Activated B cell treated with CpG ODN at 0.5 μM for 24 hours (primary cell): Measurements from ENCODE around the gene KIAA1549. TPM values are rescaled to one million over a fixed set of nuclear protein-coding genes. Genes with fewer than 3 reads are reported as not detected.

Experiments used
- ATAC-seq: fragments of 200-7000 bp; cut with Tn5 transposase; one replicate; pipeline ENCODE4 v1.10.0; 2021; ENCODE audit warnings: low read depth, mild to moderate bottlenecking, moderate library complexity
- CTCF ChIA-PET: fragments of 350-600 bp; sonication (Branson Sonifier 250); formaldehyde crosslinking; loops from one replicate; lab custom pipeline; 2021; ENCODE audit warnings: antibody characterized with exemption; lab: Charles Lee
- POLR2A ChIA-PET: fragments of 350-600 bp; sonication (Branson Sonifier 250); formaldehyde crosslinking; loops from one replicate; lab custom pipeline; 2021; ENCODE audit warnings: antibody characterized with exemption; lab: Charles Lee
- DNase-seq: peaks from one replicate; pipeline ENCODE4 v3.0.0; 2022
- H3K27ac Mint-ChIP-seq: one replicate; pipeline ENCODE4 v1.8.0; 2020; ENCODE audit warnings: mixed read lengths
- H3K27me3 Mint-ChIP-seq: one replicate; pipeline ENCODE4 v1.8.0; 2021; ENCODE audit warnings: mixed read lengths
- H3K36me3 Mint-ChIP-seq: one replicate; pipeline ENCODE4 v1.8.0; 2021; ENCODE audit warnings: low read depth, mixed read lengths
- H3K4me1 Mint-ChIP-seq: one replicate; pipeline ENCODE4 v1.8.0; 2021; ENCODE audit warnings: mixed read lengths
- H3K4me3 Mint-ChIP-seq: one replicate; pipeline ENCODE4 v1.8.0; 2020; ENCODE audit warnings: mild to moderate bottlenecking, mixed read lengths
- H3K9me3 Mint-ChIP-seq: one replicate; pipeline ENCODE4 v1.8.0; 2020; ENCODE audit warnings: mixed read lengths
- intact Hi-C: fragments of 100-400 bp; cut with micrococcal nuclease; formaldehyde crosslinking; loops from one replicate; pipeline ENCODE4 v1.15.1; 2024
- total RNA-seq: library from RNA; stranded (reverse); gene quantifications from 2 replicates; pipeline ENCODE4 v1.2.3, GENCODE V29; 2022
- TF ChIP-seq, protein P1 (sequence below): fragments of 200-600 bp; IDR thresholded peaks from one replicate; pipeline ENCODE4 v1.8.0; 2022; ENCODE audit warnings: antibody characterized with exemption, mild to moderate bottlenecking

The KIAA1549 gene
- total RNA-seq, 1 donor from 2014 or later, result 0.42 TPM

DNA sequence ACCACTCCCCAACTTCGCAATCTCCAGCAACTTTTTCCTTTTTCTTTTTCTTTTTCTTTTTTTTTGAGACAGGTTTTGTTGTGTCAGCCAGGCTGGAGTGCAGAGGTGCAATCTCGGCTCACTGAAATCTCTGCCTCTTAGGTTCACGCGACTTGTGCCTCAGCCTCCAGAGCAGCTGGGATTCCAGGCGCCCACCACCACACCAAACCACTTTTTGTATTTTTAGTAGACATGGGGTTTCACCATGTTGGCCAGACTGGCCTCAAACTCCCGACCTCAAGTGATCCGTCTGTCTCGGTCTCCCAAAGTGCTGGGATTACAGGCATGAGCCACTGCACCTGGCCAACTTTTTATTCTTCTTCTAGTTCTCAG is 55.0 kb downstream of the KIAA1549 start:
- Mint-ChIP-seq H3K4me3 (no peak overlapping the region), H3K36me3 (no peaks in the 10 kb centered on the region), H3K9me3 (no peaks in the 10 kb centered on the region), H3K27me3 (peaks cover 2% of the 10 kb centered on the region), H3K4me1 (no peaks in the 10 kb centered on the region), H3K27ac (no peak overlapping the region)
- DNase-seq, result no peak
- ChIA-PET CTCF (no interaction called here), POLR2A (no interaction called here)
- no peak for ATAC-seq
- intact Hi-C loops, result no loop called here
- TF ChIP-seq, protein P1, sequence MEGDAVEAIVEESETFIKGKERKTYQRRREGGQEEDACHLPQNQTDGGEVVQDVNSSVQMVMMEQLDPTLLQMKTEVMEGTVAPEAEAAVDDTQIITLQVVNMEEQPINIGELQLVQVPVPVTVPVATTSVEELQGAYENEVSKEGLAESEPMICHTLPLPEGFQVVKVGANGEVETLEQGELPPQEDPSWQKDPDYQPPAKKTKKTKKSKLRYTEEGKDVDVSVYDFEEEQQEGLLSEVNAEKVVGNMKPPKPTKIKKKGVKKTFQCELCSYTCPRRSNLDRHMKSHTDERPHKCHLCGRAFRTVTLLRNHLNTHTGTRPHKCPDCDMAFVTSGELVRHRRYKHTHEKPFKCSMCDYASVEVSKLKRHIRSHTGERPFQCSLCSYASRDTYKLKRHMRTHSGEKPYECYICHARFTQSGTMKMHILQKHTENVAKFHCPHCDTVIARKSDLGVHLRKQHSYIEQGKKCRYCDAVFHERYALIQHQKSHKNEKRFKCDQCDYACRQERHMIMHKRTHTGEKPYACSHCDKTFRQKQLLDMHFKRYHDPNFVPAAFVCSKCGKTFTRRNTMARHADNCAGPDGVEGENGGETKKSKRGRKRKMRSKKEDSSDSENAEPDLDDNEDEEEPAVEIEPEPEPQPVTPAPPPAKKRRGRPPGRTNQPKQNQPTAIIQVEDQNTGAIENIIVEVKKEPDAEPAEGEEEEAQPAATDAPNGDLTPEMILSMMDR, result no peak

GRCh38 chr7:138924501-138925225 is 56.5 kb downstream of the KIAA1549 start:
- no peak overlapping the region for H3K4me3 Mint-ChIP-seq
- H3K27me3 Mint-ChIP-seq, result no peaks in the 10 kb centered on the region
- no peaks in the 10 kb centered on the region for H3K9me3 Mint-ChIP-seq
- no peaks in the 10 kb centered on the region for H3K36me3 Mint-ChIP-seq
- no peak overlapping the region for H3K27ac Mint-ChIP-seq
- H3K4me1 Mint-ChIP-seq, result no peaks in the 10 kb centered on the region
- TF ChIP-seq, protein P1, result no peak
- CTCF ChIA-PET, result interaction anchor here (0.7 kb wide), 1 partner anchor 150 kb away, joined by 3 read pairs; no protein-coding TSS in a partner anchor
- ATAC-seq (no peak), DNase-seq (no peak)
- POLR2A ChIA-PET, result no interaction called here
- intact Hi-C loops, result no loop called here

DNA sequence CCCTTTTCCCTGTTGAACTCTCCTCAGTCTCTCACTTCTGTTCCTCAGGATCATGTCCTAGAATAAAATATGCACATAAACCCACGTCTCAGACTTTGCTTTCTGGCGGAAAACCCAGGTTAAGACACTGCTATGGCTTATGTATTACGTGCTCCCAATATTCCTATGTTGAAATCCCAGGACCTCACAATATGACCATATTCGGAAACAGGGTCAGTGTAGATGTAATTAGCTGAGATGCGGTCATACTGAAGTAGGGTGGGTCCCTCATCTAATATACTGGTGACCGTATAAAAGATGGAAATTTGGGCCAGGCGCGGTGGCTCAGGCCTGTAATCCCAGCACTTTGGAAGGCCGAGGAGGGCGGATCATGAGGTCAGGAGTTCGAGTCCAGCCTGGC is 59.9 kb downstream of the KIAA1549 start:
- intact Hi-C loops, result no loop called here
- no peaks in the 10 kb centered on the region for H3K4me1 Mint-ChIP-seq
- POLR2A ChIA-PET, result no interaction called here
- no peaks in the 10 kb centered on the region for H3K36me3 Mint-ChIP-seq
- no peak overlapping the region for H3K4me3 Mint-ChIP-seq
- no peak for DNase-seq
- CTCF ChIA-PET, result no interaction called here
- no peak overlapping the region for H3K27ac Mint-ChIP-seq
- TF ChIP-seq, protein P1, result no peak
- no peak for ATAC-seq
- no peaks in the 10 kb centered on the region for H3K27me3 Mint-ChIP-seq
- H3K9me3 Mint-ChIP-seq, result no peaks in the 10 kb centered on the region

DNA sequence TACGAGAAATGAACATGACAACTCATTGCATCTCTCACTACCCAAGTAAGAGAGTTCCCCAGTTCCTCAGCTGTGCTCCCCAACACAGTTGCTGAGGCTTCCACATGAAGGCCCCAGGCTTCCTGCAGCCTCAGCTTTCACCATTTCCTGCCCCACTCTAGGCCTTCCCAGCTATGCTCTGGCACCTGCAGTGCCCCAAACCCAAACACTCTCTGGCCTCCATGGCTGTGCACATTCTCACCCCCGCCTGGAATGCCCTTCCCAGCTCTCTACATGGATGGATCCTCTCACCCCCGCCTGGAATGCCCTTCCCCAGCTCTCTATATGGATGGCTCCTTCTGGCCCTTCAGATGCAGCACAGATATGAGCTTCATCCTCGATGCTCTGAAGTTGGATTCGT is 61.3 kb downstream of the KIAA1549 start:
- DNase-seq (no peak), ATAC-seq (no peak)
- Mint-ChIP-seq H3K4me1 (no peaks in the 10 kb centered on the region), H3K36me3 (no peaks in the 10 kb centered on the region), H3K9me3 (no peaks in the 10 kb centered on the region), H3K4me3 (no peak overlapping the region), H3K27me3 (no peaks in the 10 kb centered on the region), H3K27ac (no peak overlapping the region)
- POLR2A ChIA-PET, result no interaction called here
- intact Hi-C loops, result no loop called here
- TF ChIP-seq, protein P1, result no peak
- CTCF ChIA-PET, result no interaction called here

DNA sequence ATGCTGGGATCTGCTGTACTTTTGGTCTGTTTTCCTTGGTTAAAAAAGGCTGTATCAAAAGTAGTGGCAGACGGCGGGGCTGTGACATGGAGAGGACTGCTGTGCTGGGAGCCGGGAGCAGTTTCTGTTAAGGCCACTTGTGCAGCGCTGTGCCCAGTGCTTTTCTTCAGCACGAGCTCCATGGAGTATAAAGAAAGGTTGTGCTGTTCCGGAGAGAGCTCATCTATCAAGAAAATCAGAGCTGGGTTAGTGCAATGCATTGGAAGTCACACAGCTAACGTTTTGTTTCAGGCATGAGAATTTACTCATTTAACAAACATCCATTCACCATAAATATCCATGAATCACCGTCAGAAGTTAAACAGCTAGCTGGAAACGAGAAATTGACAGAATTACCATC is 62.0 kb downstream of the KIAA1549 start:
- no peak for DNase-seq
- TF ChIP-seq, protein P1, result no peak
- POLR2A ChIA-PET, result no interaction called here
- Mint-ChIP-seq H3K4me1 (no peaks in the 10 kb centered on the region), H3K9me3 (no peaks in the 10 kb centered on the region), H3K36me3 (no peaks in the 10 kb centered on the region), H3K27ac (no peak overlapping the region), H3K4me3 (no peak overlapping the region), H3K27me3 (no peaks in the 10 kb centered on the region)
- no peak for ATAC-seq
- intact Hi-C loops, result no loop called here
- CTCF ChIA-PET, result no interaction called here
